Natural killer cell (primary cell): Measurements from ENCODE around the gene HELZ. TPM values are rescaled to one million over a fixed set of nuclear protein-coding genes. Genes with fewer than 3 reads are reported as not detected.

Source experiments
- ATAC-seq, 3 donors: fragments of 150-1000 bp in 2 of 3; fragments of 200-7000 bp in 1 of 3; cut with Tn5 transposase; 1 replicate in 1 of 3; 2 replicates in 2 of 3; pipeline ENCODE4 v1.10.0; 2021; ENCODE audit warnings: mild to moderate bottlenecking in 2 of 3, moderate library complexity in 2 of 3
- DNase-seq, 2 donors: peaks; one replicate each; pipeline versions ENCODE4 v3.0.0 to v3.0.0-alpha.2; 2013 to 2021; ENCODE audit warnings: mixed read lengths in 1 of 2
- H3K27ac ChIP-seq: one replicate; pipeline ENCODE4 v1.5.1; 2013; ENCODE audit warnings: mild to moderate bottlenecking, low read length
- H3K27me3 ChIP-seq: one replicate; pipeline ENCODE4 v1.6.1; 2013; ENCODE audit warnings: low read length; ENCODE audit not compliant: control insufficient read depth, insufficient read depth
- H3K36me3 ChIP-seq: one replicate; pipeline ENCODE4 v1.6.1; 2013; ENCODE audit warnings: low read length; ENCODE audit not compliant: control insufficient read depth, insufficient read depth
- H3K4me1 ChIP-seq: one replicate; pipeline ENCODE4 v1.6.1; 2013; ENCODE audit warnings: low read length; ENCODE audit not compliant: control insufficient read depth, insufficient read depth
- H3K4me3 ChIP-seq: one replicate; pipeline ENCODE4 v1.5.1; 2013; ENCODE audit warnings: low read length
- H3K9me3 ChIP-seq: one replicate; pipeline ENCODE4 v1.6.1; 2013; ENCODE audit warnings: low read length; ENCODE audit not compliant: control insufficient read depth, insufficient read depth
- H3K27ac Mint-ChIP-seq, 2 donors: one replicate each; pipeline ENCODE4 v1.8.0; 2022; ENCODE audit warnings: mild to moderate bottlenecking in 2 of 2, mixed read lengths in 2 of 2, moderate library complexity in 1 of 2
- H3K27me3 Mint-ChIP-seq, 2 donors: one replicate each; pipeline ENCODE4 v1.8.0; 2022; ENCODE audit warnings: low read depth in 2 of 2, mixed read lengths in 2 of 2
- H3K36me3 Mint-ChIP-seq: one replicate; pipeline ENCODE4 v1.8.0; 2022; ENCODE audit warnings: mixed read lengths
- H3K4me1 Mint-ChIP-seq, 2 donors: one replicate each; pipeline ENCODE4 v1.8.0; 2022; ENCODE audit warnings: mixed read lengths in 2 of 2
- H3K4me3 Mint-ChIP-seq: one replicate; pipeline ENCODE4 v1.8.0; 2022; ENCODE audit warnings: mild to moderate bottlenecking, moderate library complexity, mixed read lengths
- H3K9me3 Mint-ChIP-seq, 2 donors: one replicate each; pipeline ENCODE4 v1.8.0; 2022; ENCODE audit warnings: mixed read lengths in 2 of 2
- whole genome bisulfite sequencing: methylation state at CpG from one replicate; pipeline ENCODE4 v1.1.7; 2013; ENCODE audit warnings: missing lambda C conversion rate; ENCODE audit not compliant: insufficient coverage; 5-methylcytosine and 5-hydroxymethylcytosine counted together
- intact Hi-C: fragments of 100-400 bp; cut with micrococcal nuclease; formaldehyde crosslinking; loops from one replicate; pipeline ENCODE4 v1.14.2; 2022
- total RNA-seq, 4 donors: library from RNA; stranded (reverse); fragments of 120-200 nt in 1 of 4; gene quantifications; one replicate each; pipeline versions ENCODE4 v1.2.3 to v1.2.4, GENCODE V29; 2013 to 2022
- TF ChIP-seq, protein P1 (sequence below): fragments of 200-600 bp; IDR thresholded peaks from one replicate; pipeline ENCODE4 v1.8.0; 2022; ENCODE audit warnings: antibody characterized with exemption

Gene HELZ
- total RNA-seq, 3 donors from 2014 or later (not counting 1 experiment from before 2014, with no cell fraction given) = 274 to 355 (median 292) TPM

DNA sequence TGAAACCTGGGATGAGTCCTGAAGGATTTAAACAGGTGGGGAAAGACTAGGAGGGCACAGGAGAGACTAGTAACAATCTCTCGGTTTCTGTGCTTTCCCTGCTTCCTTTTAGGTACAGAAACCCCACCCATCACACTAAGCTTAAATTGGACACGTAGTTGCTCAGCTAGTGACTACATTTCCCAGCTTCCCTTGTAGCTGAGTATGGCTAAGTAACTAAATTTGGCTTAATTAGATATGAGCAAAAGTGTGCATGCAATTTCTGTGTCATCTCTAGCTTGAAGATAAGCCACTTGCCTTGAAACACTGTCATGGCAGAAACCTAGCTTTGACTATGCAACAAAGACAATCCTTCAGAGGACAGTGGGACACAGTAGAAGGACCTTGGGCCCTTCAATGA lies 164.2 kb downstream of the HELZ start:
- intact Hi-C loops = no loop called here
- Histone ChIP-seq H3K9me3 (no peaks in the 10 kb centered on the region), H3K36me3 (peaks cover 33% of the 10 kb centered on the region), H3K4me3 (no peak overlapping the region), H3K4me1 (peaks cover 15% of the 10 kb centered on the region), H3K27me3 (no peaks in the 10 kb centered on the region), H3K27ac (no peak overlapping the region)
- Mint-ChIP-seq H3K9me3 (no peaks in the 10 kb centered on the region), H3K27ac (peak overlapping the region; percentile 65), H3K4me3 (no peak overlapping the region), H3K36me3 (no peaks in the 10 kb centered on the region), H3K4me1 (peaks cover 25 to 45% of the 10 kb centered on the region in 2 donors), H3K27me3 (no peaks in the 10 kb centered on the region)
- 71% methylated on average over 2 of the region's 2 CpGs for WGBS
- DNase-seq (peak in 1 of 2 donors; percentile 10), ATAC-seq (no peak)
- TF ChIP-seq, protein P1, sequence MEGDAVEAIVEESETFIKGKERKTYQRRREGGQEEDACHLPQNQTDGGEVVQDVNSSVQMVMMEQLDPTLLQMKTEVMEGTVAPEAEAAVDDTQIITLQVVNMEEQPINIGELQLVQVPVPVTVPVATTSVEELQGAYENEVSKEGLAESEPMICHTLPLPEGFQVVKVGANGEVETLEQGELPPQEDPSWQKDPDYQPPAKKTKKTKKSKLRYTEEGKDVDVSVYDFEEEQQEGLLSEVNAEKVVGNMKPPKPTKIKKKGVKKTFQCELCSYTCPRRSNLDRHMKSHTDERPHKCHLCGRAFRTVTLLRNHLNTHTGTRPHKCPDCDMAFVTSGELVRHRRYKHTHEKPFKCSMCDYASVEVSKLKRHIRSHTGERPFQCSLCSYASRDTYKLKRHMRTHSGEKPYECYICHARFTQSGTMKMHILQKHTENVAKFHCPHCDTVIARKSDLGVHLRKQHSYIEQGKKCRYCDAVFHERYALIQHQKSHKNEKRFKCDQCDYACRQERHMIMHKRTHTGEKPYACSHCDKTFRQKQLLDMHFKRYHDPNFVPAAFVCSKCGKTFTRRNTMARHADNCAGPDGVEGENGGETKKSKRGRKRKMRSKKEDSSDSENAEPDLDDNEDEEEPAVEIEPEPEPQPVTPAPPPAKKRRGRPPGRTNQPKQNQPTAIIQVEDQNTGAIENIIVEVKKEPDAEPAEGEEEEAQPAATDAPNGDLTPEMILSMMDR = no peak

DNA sequence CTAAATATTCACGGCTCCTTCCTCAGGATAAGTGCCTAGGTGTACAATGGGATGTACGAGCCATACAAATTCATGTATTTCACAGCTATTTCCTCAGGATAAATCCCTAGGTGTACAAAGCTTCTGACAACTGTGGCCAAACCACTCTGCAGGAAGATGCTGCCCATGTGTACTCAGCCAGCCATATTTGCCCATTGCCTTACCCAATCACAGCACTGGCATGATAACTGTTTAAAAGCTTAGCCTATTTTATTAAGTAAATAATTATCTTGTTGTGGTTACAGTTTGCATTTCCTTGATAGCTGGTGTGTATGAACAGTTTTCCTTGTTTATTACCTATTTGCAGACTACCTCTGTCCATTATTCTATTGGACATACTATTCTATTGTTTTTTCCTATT lies 165.5 kb downstream of the HELZ start:
- intact Hi-C loops = no loop called here
- Histone ChIP-seq H3K36me3 (peaks cover 37% of the 10 kb centered on the region), H3K27me3 (no peaks in the 10 kb centered on the region), H3K4me1 (peaks cover 15% of the 10 kb centered on the region), H3K9me3 (no peaks in the 10 kb centered on the region), H3K4me3 (no peak overlapping the region), H3K27ac (no peak overlapping the region)
- no peak for ATAC-seq
- Mint-ChIP-seq H3K4me1 (peaks cover 23 to 40% of the 10 kb centered on the region in 2 donors), H3K36me3 (no peaks in the 10 kb centered on the region), H3K4me3 (no peak overlapping the region), H3K27ac (peak overlapping the region; percentile 65), H3K9me3 (no peaks in the 10 kb centered on the region), H3K27me3 (no peaks in the 10 kb centered on the region)
- no peak for DNase-seq
- 96% methylated on average over 2 of the region's 2 CpGs for WGBS
- TF ChIP-seq, protein P1 = no peak

DNA sequence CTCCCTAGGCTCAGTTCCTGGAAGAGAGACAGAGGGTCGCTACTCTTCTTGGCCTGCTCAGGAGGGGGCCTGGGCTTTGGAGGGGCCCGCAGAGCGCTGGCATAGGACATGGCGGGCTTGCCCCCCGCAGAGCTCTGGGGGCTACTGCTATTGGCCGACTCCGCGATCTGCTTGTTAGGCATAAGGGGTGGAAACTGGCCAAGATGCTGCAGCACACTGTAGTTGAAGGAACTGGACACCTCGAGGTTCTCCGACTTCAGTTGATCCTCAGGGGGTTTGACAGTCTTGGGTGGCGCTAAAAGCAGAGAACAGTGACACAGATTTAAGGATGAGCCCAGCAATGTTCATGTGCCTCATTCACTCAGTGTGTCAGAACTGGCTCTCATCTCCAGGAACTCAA lies 166.7 kb downstream of the HELZ start:
- 97% methylated on average over 10 of the region's 11 CpGs for WGBS
- Histone ChIP-seq H3K4me1 (peaks cover 13% of the 10 kb centered on the region), H3K36me3 (peaks cover 42% of the 10 kb centered on the region), H3K27me3 (no peaks in the 10 kb centered on the region), H3K27ac (no peak overlapping the region), H3K9me3 (no peaks in the 10 kb centered on the region), H3K4me3 (no peak overlapping the region)
- no peaks in the 10 kb centered on the region for H3K9me3 Mint-ChIP-seq
- H3K36me3 Mint-ChIP-seq = no peaks in the 10 kb centered on the region
- peaks cover 23 to 40% of the 10 kb centered on the region in 2 donors for H3K4me1 Mint-ChIP-seq
- peak overlapping the region; percentile 65 for H3K27ac Mint-ChIP-seq
- DNase-seq = no peak
- no peak overlapping the region for H3K4me3 Mint-ChIP-seq
- TF ChIP-seq, protein P1 = no peak
- no peak for ATAC-seq
- H3K27me3 Mint-ChIP-seq = no peaks in the 10 kb centered on the region
- intact Hi-C loops = no loop called here

DNA sequence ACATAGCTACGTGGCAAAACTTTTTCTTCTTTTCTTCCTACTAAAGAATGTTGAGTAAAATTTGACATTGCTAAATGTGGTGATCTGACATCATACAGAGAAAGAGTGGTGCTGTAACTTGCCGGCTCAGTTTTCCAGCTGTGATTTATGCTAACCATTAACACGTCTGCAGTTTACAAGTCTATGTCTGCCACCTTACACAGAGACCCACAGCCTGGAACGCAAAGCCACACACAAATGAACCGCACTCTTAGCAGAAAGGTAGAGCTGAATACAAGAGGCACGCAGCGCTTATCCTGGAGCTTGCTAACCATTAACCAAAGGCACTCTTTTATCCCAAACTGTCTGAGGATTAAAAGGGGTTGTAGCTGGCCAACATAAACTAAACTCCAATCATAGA lies 168.7 kb downstream of the HELZ start:
- Histone ChIP-seq H3K4me1 (no peaks in the 10 kb centered on the region), H3K9me3 (no peaks in the 10 kb centered on the region), H3K36me3 (peaks cover 51% of the 10 kb centered on the region), H3K27ac (no peak overlapping the region), H3K4me3 (no peak overlapping the region), H3K27me3 (no peaks in the 10 kb centered on the region)
- DNase-seq (no peak), ATAC-seq (no peak)
- H3K36me3 Mint-ChIP-seq = no peaks in the 10 kb centered on the region
- intact Hi-C loops = no loop called here
- no peak overlapping the region for H3K4me3 Mint-ChIP-seq
- 88% methylated on average over 6 of the region's 7 CpGs for WGBS
- peak overlapping the region; percentile 9 to 11 for H3K27ac Mint-ChIP-seq
- no peaks in the 10 kb centered on the region for H3K9me3 Mint-ChIP-seq
- H3K27me3 Mint-ChIP-seq = no peaks in the 10 kb centered on the region
- TF ChIP-seq, protein P1 = no peak
- peaks cover 13 to 30% of the 10 kb centered on the region in 2 donors for H3K4me1 Mint-ChIP-seq
